B cell (primary cell): ENCODE data around the gene NT5E. TPM values are rescaled to one million over a fixed set of nuclear protein-coding genes. Genes with fewer than 3 reads are reported as not detected.

Experiments
- ATAC-seq: fragments of 200-7000 bp; cut with Tn5 transposase; one replicate; pipeline ENCODE4 v1.10.0; 2021; ENCODE audit warnings: low read depth, mild to moderate bottlenecking, moderate number of reproducible peaks, moderate library complexity
- CTCF ChIA-PET: fragments of 350-600 bp; sonication (Branson Sonifier 250); formaldehyde crosslinking; loops from one replicate; lab custom pipeline; 2021; ENCODE audit warnings: antibody characterized with exemption, inconsistent platforms; lab: Charles Lee
- POLR2A ChIA-PET: fragments of 350-600 bp; sonication (Branson Sonifier 250); formaldehyde crosslinking; loops from one replicate; lab custom pipeline; 2021; ENCODE audit warnings: antibody characterized with exemption; lab: Charles Lee
- DNase-seq: peaks from one replicate; pipeline ENCODE4 v3.0.0; 2013
- H2AFZ ChIP-seq: 2 replicates; pipeline ENCODE4 v1.6.1; 2012; ENCODE audit warnings: mild to moderate bottlenecking, low read depth, low read length; ENCODE audit not compliant: insufficient read depth, poor library complexity, severe bottlenecking
- H3K27ac ChIP-seq, 2 donors: 1 replicate in 1 of 2; 2 replicates in 1 of 2; pipeline ENCODE4 v1.5.1; 2012 to 2013; ENCODE audit warnings: low read length in 2 of 2, mild to moderate bottlenecking in 2 of 2, moderate library complexity in 1 of 2
- H3K27me3 ChIP-seq, 4 experiments: fragments of 200-600 bp in 1 of 4; sonication (generic) in 1 of 4; replicated peaks in 1 of 4; 1 replicate in 2 of 4; 2 replicates in 2 of 4; pipeline versions ENCODE4 v1.6.1 to v1.7.0; 2013 to 2016; ENCODE audit warnings: low read length in 3 of 4, mild to moderate bottlenecking in 2 of 4, mixed read lengths in 1 of 4, moderate library complexity in 1 of 4; ENCODE audit not compliant: insufficient read depth in 4 of 4, control insufficient read depth in 3 of 4; ENCODE audit errors: control extremely low read depth in 1 of 4
- H3K36me3 ChIP-seq, 2 experiments: replicated peaks in 1 of 2; 1 replicate in 1 of 2; 2 replicates in 1 of 2; pipeline versions ENCODE4 v1.6.1 to v1.7.1; 2013; ENCODE audit warnings: low read length in 1 of 2; ENCODE audit not compliant: insufficient read depth in 2 of 2, control insufficient read depth in 1 of 2; ENCODE audit errors: control extremely low read depth in 1 of 2, extremely low read depth in 1 of 2
- H3K4me1 ChIP-seq, 2 donors: fragments of 200-600 bp in 1 of 2; sonication (generic) in 1 of 2; 1 replicate in 1 of 2; 2 replicates in 1 of 2; pipeline versions ENCODE4 v1.5.1 to v1.6.1; 2013 to 2017; ENCODE audit warnings: low read length in 2 of 2; ENCODE audit not compliant: control insufficient read depth in 2 of 2, insufficient read depth in 2 of 2
- H3K4me2 ChIP-seq: replicated peaks from 2 replicates; pipeline ENCODE3; 2012; ENCODE audit warnings: mild to moderate bottlenecking, low read depth, low read length; ENCODE audit not compliant: poor library complexity, severe bottlenecking
- H3K4me3 ChIP-seq, 5 experiments: fragments of 200-600 bp in 1 of 5; sonication (generic) in 1 of 5; 1 replicate in 3 of 5; 2 replicates in 2 of 5; pipeline versions ENCODE4 v1.5.1 to v1.7.0; 2011 to 2016; ENCODE audit warnings: low read length in 4 of 5, mild to moderate bottlenecking in 4 of 5, low read depth in 2 of 5, control low read depth in 1 of 5, moderate library complexity in 1 of 5; ENCODE audit not compliant: insufficient read depth in 1 of 5; ENCODE audit errors: control extremely low read depth in 1 of 5, extremely low read depth in 1 of 5
- H3K79me2 ChIP-seq: fragments of 200-600 bp; sonication (generic); one replicate; pipeline ENCODE4 v1.6.0; 2016; ENCODE audit warnings: low read length; ENCODE audit not compliant: control insufficient read depth, insufficient read depth
- H3K9ac ChIP-seq: fragments of 200-600 bp; sonication (generic); 2 replicates; pipeline ENCODE4 v1.6.1; 2017; ENCODE audit warnings: mild to moderate bottlenecking, low read length, moderate library complexity
- H3K9me3 ChIP-seq, 3 donors: one replicate each; pipeline versions ENCODE4 v1.6.1 to v1.7.1; 2013; ENCODE audit warnings: low read length in 2 of 3; ENCODE audit not compliant: control insufficient read depth in 2 of 3, insufficient read depth in 1 of 3; ENCODE audit errors: control extremely low read depth in 1 of 3
- H4K20me1 ChIP-seq: 2 replicates; pipeline ENCODE4 v1.6.0; 2012; ENCODE audit warnings: mild to moderate bottlenecking, low read length; ENCODE audit not compliant: insufficient read depth, control insufficient read depth, poor library complexity, severe bottlenecking
- H3K27ac Mint-ChIP-seq: one replicate; pipeline ENCODE4 v1.8.0; 2021; ENCODE audit warnings: mixed read lengths
- H3K27me3 Mint-ChIP-seq: one replicate; pipeline ENCODE4 v1.8.0; 2021; ENCODE audit warnings: mixed read lengths
- H3K4me1 Mint-ChIP-seq: one replicate; pipeline ENCODE4 v1.8.0; 2021; ENCODE audit warnings: mixed read lengths
- H3K4me3 Mint-ChIP-seq: one replicate; pipeline ENCODE4 v1.8.0; 2021; ENCODE audit warnings: mixed read lengths
- H3K9me3 Mint-ChIP-seq: one replicate; pipeline ENCODE4 v1.8.0; 2022; ENCODE audit warnings: mixed read lengths; ENCODE audit not compliant: insufficient read depth
- CTCF ChIP-seq: fragments of 200-600 bp; IDR thresholded peaks from one replicate; pipeline ENCODE4 v1.8.0; 2022; ENCODE audit warnings: antibody characterized with exemption, mild to moderate bottlenecking
- EZH2 ChIP-seq: IDR thresholded peaks from 2 replicates; pipeline ENCODE4 v1.6.1; 2012; ENCODE audit warnings: borderline replicate concordance, low read depth, mild to moderate bottlenecking, moderate library complexity, low read length; ENCODE audit not compliant: insufficient read depth, poor library complexity, severe bottlenecking
- WGBS: methylation state at CpG from one replicate; pipeline ENCODE4 v1.1.5; 2013; ENCODE audit warnings: missing lambda C conversion rate; ENCODE audit not compliant: insufficient coverage; 5-methylcytosine and 5-hydroxymethylcytosine counted together
- intact Hi-C: fragments of 100-400 bp; cut with micrococcal nuclease; formaldehyde crosslinking; loops from one replicate; pipeline ENCODE4 v1.10.0; 2022
- polyA plus RNA-seq: library from polyadenylated mRNA; depleted of rRNA; stranded (reverse); fragments of >200 nt; gene quantifications from 2 replicates; pipeline ENCODE4 v1.2.3, GENCODE V29; 2012
- total RNA-seq, 2 donors: library from RNA; stranded (reverse); fragments of 120-200 nt in 1 of 2; gene quantifications; 1 replicate in 1 of 2; 2 replicates in 1 of 2; pipeline versions ENCODE4 v1.2.3 to v1.2.4, GENCODE V29; 2013 to 2022

NT5E gene
- total and polyA plus RNA-seq, 2 donors (not counting 1 experiment from before 2014, with no cell fraction given), result 11.6 to 23.2 TPM

DNA sequence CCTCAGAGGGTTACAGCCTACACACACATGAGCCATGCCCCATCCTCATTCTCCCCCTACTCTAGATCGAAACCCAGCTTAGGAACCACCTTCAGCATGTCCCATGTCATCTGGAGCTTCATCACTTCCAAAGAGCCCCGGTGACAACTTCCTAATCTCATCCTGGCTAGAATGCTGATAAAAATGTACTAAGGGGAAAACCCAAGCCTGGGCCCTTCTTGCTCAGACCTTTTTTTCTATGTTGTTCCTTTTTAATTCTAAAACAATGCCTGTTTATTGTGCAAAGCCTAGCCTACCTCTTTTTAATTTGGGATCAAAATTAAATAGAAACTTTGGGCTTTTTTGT, 44.1 kb upstream of the NT5E start:
- H3K4me1 ChIP-seq, result peaks cover 7 to 14% of the 10 kb centered on the region in 2 donors
- intact Hi-C loops, result no loop called here
- H3K4me2 ChIP-seq, result no peak overlapping the region
- no peak overlapping the region for H3K4me3 ChIP-seq
- H3K9me3 Mint-ChIP-seq, result no peaks in the 10 kb centered on the region
- no peak overlapping the region for H2AFZ ChIP-seq
- no peaks in the 10 kb centered on the region for H3K27me3 Mint-ChIP-seq
- no peak overlapping the region for H3K27ac Mint-ChIP-seq
- ChIA-PET POLR2A (no interaction called here), CTCF (no interaction called here)
- ATAC-seq (no peak), DNase-seq (no peak)
- H3K27ac ChIP-seq, result no peak overlapping the region
- no peaks in the 10 kb centered on the region for H3K27me3 ChIP-seq
- no peaks in the 10 kb centered on the region for H3K36me3 ChIP-seq
- H3K9me3 ChIP-seq, result no peaks in the 10 kb centered on the region
- H3K4me1 Mint-ChIP-seq, result peaks cover 32% of the 10 kb centered on the region
- H3K79me2 ChIP-seq, result no peaks in the 10 kb centered on the region
- H3K9ac ChIP-seq, result no peak overlapping the region
- no CpG with 5 or more reads among the region's 2 CpGs for WGBS
- no peak overlapping the region for H3K4me3 Mint-ChIP-seq
- H4K20me1 ChIP-seq, result no peaks in the 10 kb centered on the region
- no peak for TF ChIP-seq EZH2
- no peak for TF ChIP-seq CTCF

DNA sequence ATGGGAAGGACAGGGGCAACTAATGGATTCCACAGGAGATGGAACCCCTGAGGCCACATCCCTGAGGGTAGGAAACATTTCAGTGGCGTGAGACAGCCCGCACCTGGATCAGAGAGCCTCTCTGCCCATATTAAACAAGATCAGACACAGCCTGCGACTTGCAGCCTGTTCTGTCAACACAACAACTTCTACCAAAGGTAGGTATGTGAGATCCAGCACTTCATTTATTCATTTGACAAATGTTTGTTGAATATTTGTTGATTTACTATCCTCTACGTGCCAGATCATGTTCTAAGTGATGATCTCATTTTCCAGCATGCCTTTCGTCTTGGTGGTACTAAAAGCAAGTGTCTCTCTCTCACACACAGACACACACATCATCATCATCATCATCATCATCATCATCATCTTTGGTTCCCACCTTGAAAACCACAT, 43.2 kb upstream of the NT5E start:
- H3K4me1 Mint-ChIP-seq, result peaks cover 26% of the 10 kb centered on the region
- no peaks in the 10 kb centered on the region for H3K27me3 Mint-ChIP-seq
- no peaks in the 10 kb centered on the region for H3K9me3 Mint-ChIP-seq
- DNase-seq, result no peak
- H3K36me3 ChIP-seq, result no peaks in the 10 kb centered on the region
- no peak overlapping the region for H3K4me3 Mint-ChIP-seq
- no peaks in the 10 kb centered on the region for H3K9me3 ChIP-seq
- no peak overlapping the region for H3K9ac ChIP-seq
- no peak overlapping the region for H3K27ac ChIP-seq
- POLR2A ChIA-PET, result no interaction called here
- CTCF ChIA-PET, result no interaction called here
- H3K4me3 ChIP-seq, result no peak overlapping the region
- no peak overlapping the region for H3K27ac Mint-ChIP-seq
- peaks cover 4 to 12% of the 10 kb centered on the region in 2 donors for H3K4me1 ChIP-seq
- H2AFZ ChIP-seq, result no peak overlapping the region
- H3K4me2 ChIP-seq, result no peak overlapping the region
- ATAC-seq, result no peak
- TF ChIP-seq CTCF (no peak), EZH2 (no peak)
- H3K27me3 ChIP-seq, result no peaks in the 10 kb centered on the region
- 86% methylated on average over 2 of the region's 5 CpGs for WGBS
- no peaks in the 10 kb centered on the region for H4K20me1 ChIP-seq
- intact Hi-C loops, result no loop called here
- H3K79me2 ChIP-seq, result no peaks in the 10 kb centered on the region
